LNCaP clone FGC (cell line): ENCODE data around the gene C5orf34.

Experiments used
- DNase-seq: peaks from one replicate; pipeline ENCODE4 v3.0.0-alpha.2; 2011; ENCODE audit warnings: low read depth
- H3K4me3 ChIP-seq: 2 replicates; pipeline ENCODE4 v1.5.1; 2011; ENCODE audit warnings: mild to moderate bottlenecking, low read depth, low read length, control low read depth
- CTCF ChIP-seq: IDR thresholded peaks from 2 replicates; pipeline ENCODE4 v1.5.1; 2012; ENCODE audit warnings: mild to moderate bottlenecking; ENCODE audit not compliant: control insufficient read depth, insufficient read depth; ENCODE audit errors: extremely low read depth

The C5orf34 gene

DNA sequence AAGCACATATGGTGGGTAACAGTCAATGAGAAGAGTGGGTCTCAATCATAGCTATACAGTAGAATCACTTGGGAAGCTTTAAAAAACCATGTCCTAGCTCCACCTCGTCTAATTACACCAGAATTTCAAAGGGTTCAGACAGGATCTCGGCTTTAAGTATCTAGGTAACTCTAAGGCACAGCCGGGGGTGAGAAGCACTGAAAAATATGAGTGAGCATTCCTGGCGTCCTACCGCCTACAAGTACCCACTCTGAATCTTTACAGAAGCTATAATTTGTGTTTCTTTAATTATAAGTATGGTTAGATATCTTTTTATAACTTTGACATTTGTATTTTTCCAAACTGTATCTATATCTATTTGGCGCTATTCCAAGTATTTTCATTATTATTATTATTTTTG, 25.8 kb upstream of the C5orf34 start:
- no peak overlapping the region for H3K4me3 ChIP-seq
- DNase-seq, result no peak
- TF ChIP-seq CTCF, result no peak

- no peak overlapping the region for H3K4me3 ChIP-seq
- no peak for DNase-seq
- no peak for TF ChIP-seq CTCF
Measured at GRCh38 chr5:43536972-43537371, 22.0 kb upstream of the C5orf34 start.

- TF ChIP-seq CTCF, result no peak
- no peak for DNase-seq
- H3K4me3 ChIP-seq, result no peak overlapping the region
Measured at GRCh38 chr5:43533646-43534045, 18.7 kb upstream of the C5orf34 start.

GRCh38 chr5:43530648-43531047, 15.7 kb upstream of the C5orf34 start:
- H3K4me3 ChIP-seq, result no peak overlapping the region
- DNase-seq, result no peak
- TF ChIP-seq CTCF, result no peak

DNA sequence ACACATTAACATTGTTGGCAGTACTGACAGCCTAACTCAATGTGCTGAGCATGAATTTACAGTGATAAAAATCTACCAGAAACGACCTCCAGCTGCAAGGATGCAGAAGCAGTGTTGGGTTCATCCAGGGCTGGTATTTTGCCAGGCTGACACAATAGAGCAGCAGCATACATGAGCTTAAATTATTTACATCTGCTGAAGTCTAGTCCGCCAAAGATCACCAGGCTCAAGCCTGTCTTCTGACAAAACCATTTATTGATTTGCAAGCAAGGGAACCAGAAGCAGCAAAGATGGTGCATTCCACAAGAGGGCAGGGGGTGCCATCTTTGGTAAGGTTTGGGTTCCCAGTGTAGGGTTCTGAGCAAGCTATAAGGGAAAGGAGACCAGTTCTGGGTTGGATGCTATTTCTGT, 8.7 kb upstream of the C5orf34 start:
- no peak overlapping the region for H3K4me3 ChIP-seq

DNA sequence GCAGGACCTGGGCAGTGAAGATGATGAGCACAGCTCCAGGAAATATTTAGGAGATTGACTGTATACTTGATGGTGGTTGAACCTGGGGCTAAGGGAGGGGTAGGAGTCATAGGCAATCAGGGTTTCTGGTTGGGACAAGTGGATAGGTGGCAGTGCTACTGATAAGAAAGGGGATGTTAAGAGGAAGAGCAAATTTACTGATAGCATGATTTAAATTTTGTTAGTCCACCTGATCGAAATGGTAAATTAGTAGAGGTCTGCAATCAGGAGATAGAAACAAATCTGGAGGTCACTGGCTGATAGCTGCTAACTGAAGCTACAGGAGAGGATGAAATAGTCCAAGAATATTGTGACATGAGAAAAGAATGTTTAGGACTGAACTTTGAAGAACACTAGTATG, 5.7 kb upstream of the C5orf34 start:
- no peak overlapping the region for H3K4me3 ChIP-seq
- TF ChIP-seq CTCF, result no peak
- DNase-seq, result no peak

More for the DNA sequence above, 8.7 kb upstream of the C5orf34 start:
- no peak for TF ChIP-seq CTCF
- no peak for DNase-seq

GRCh38 chr5:43515678-43516048, 715 bp upstream of the C5orf34 start:
- no peak for TF ChIP-seq CTCF
- DNase-seq, result no peak
- H3K4me3 ChIP-seq, result peak overlapping the region; percentile 92
